CD4-positive, alpha-beta T cell (primary cell): ENCODE measurements around the gene B3GALNT2. TPM values are rescaled to one million over a fixed set of nuclear protein-coding genes. Genes with fewer than 3 reads are reported as not detected.

Experiments used
- ATAC-seq: fragments of 200-7000 bp; cut with Tn5 transposase; one replicate; pipeline ENCODE4 v1.10.0; 2022; ENCODE audit warnings: mild to moderate bottlenecking; ENCODE audit not compliant: poor library complexity
- CTCF ChIA-PET: fragments of 350-600 bp; sonication (Branson Sonifier 250); formaldehyde crosslinking; loops from one replicate; lab custom pipeline; 2021; ENCODE audit warnings: antibody characterized with exemption, inconsistent platforms; lab: Charles Lee
- POLR2A ChIA-PET: fragments of 350-600 bp; sonication (Branson Sonifier 250); formaldehyde crosslinking; loops from one replicate; lab custom pipeline; 2021; ENCODE audit warnings: antibody characterized with exemption, inconsistent platforms; lab: Charles Lee
- DNase-seq, 14 experiments: peaks; one replicate each; pipeline ENCODE4 v3.0.0-alpha.2; 2013 to 2020; ENCODE audit warnings: mixed read lengths in 2 of 14
- H3K27ac ChIP-seq, 2 donors: one replicate each; pipeline versions ENCODE4 v1.5.1 to v1.7.0; 2013; ENCODE audit warnings: low read length in 2 of 2, low read depth in 1 of 2, mild to moderate bottlenecking in 1 of 2
- H3K27me3 ChIP-seq, 2 experiments: 1 replicate in 1 of 2; 2 replicates in 1 of 2; pipeline versions ENCODE4 v1.6.1 to v1.7.0; 2013; ENCODE audit warnings: low read length in 2 of 2, control low read depth in 1 of 2, mild to moderate bottlenecking in 1 of 2, moderate library complexity in 1 of 2; ENCODE audit not compliant: insufficient read depth in 2 of 2, control insufficient read depth in 1 of 2
- H3K36me3 ChIP-seq: one replicate; pipeline ENCODE4 v1.6.1; 2013; ENCODE audit warnings: low read length, control low read depth; ENCODE audit not compliant: insufficient read depth
- H3K4me1 ChIP-seq: one replicate; pipeline ENCODE4 v1.6.1; 2013; ENCODE audit warnings: low read length, control low read depth; ENCODE audit not compliant: insufficient read depth
- H3K4me3 ChIP-seq: one replicate; pipeline ENCODE4 v1.5.1; 2013; ENCODE audit warnings: mild to moderate bottlenecking, low read length, moderate library complexity
- H3K9me3 ChIP-seq, 2 experiments: 1 replicate in 1 of 2; 2 replicates in 1 of 2; pipeline versions ENCODE4 v1.6.1 to v1.7.0; 2013; ENCODE audit warnings: low read length in 2 of 2, mild to moderate bottlenecking in 2 of 2, control low read depth in 1 of 2, moderate library complexity in 1 of 2; ENCODE audit not compliant: control insufficient read depth in 1 of 2, insufficient read depth in 1 of 2
- H3K27ac Mint-ChIP-seq: one replicate; pipeline ENCODE4 v1.8.0; 2020; ENCODE audit warnings: mixed read lengths
- H3K27me3 Mint-ChIP-seq: one replicate; pipeline ENCODE4 v1.8.0; 2021; ENCODE audit warnings: mixed read lengths
- H3K36me3 Mint-ChIP-seq: one replicate; pipeline ENCODE4 v1.8.0; 2021; ENCODE audit warnings: low read depth, mixed read lengths
- H3K4me1 Mint-ChIP-seq: one replicate; pipeline ENCODE4 v1.8.0; 2021; ENCODE audit warnings: low read depth, mixed read lengths
- H3K4me3 Mint-ChIP-seq: one replicate; pipeline ENCODE4 v1.8.0; 2020; ENCODE audit warnings: mild to moderate bottlenecking, mixed read lengths
- H3K9me3 Mint-ChIP-seq: one replicate; pipeline ENCODE4 v1.8.0; 2020; ENCODE audit warnings: mixed read lengths
- intact Hi-C, 2 experiments: fragments of 100-400 bp; cut with DNase I in 1 of 2; cut with micrococcal nuclease in 1 of 2; formaldehyde crosslinking; loops; one replicate each; pipeline versions ENCODE4 v1.15.1 to v1.9.0; 2023 to 2025; cut with DNase I, micrococcal nuclease
- total RNA-seq, 174 experiments: library from RNA in 2 of 174; stranded (reverse) in 2 of 174; gene quantifications; one replicate each; pipeline ENCODE4 v1.2.3 and lab custom pipeline; 2021 to 2026
- TF ChIP-seq, protein P1 (sequence below): fragments of 200-600 bp; IDR thresholded peaks from one replicate; pipeline ENCODE4 v1.8.0; 2022; ENCODE audit warnings: antibody characterized with exemption, mild to moderate bottlenecking

B3GALNT2 gene
- total RNA-seq, 2 experiments from 2014 or later: 4.0 to 5.4 TPM

GRCh38 chr1:235425357-235425756 lies 78.9 kb downstream of the B3GALNT2 start:
- DNase-seq (no peak), ATAC-seq (no peak)
- ChIA-PET CTCF (no interaction called here), POLR2A (no interaction called here)
- Histone ChIP-seq H3K36me3 (peaks cover 8% of the 10 kb centered on the region), H3K9me3 (no peaks in the 10 kb centered on the region), H3K4me1 (peaks cover 12% of the 10 kb centered on the region), H3K4me3 (no peak overlapping the region), H3K27me3 (no peaks in the 10 kb centered on the region), H3K27ac (no peak overlapping the region)
- Mint-ChIP-seq H3K4me3 (no peak overlapping the region), H3K9me3 (no peaks in the 10 kb centered on the region), H3K36me3 (peaks cover 15% of the 10 kb centered on the region), H3K4me1 (peaks cover 28% of the 10 kb centered on the region), H3K27me3 (no peaks in the 10 kb centered on the region), H3K27ac (no peak overlapping the region)
- intact Hi-C loops: no loop called here
- TF ChIP-seq, protein P1, sequence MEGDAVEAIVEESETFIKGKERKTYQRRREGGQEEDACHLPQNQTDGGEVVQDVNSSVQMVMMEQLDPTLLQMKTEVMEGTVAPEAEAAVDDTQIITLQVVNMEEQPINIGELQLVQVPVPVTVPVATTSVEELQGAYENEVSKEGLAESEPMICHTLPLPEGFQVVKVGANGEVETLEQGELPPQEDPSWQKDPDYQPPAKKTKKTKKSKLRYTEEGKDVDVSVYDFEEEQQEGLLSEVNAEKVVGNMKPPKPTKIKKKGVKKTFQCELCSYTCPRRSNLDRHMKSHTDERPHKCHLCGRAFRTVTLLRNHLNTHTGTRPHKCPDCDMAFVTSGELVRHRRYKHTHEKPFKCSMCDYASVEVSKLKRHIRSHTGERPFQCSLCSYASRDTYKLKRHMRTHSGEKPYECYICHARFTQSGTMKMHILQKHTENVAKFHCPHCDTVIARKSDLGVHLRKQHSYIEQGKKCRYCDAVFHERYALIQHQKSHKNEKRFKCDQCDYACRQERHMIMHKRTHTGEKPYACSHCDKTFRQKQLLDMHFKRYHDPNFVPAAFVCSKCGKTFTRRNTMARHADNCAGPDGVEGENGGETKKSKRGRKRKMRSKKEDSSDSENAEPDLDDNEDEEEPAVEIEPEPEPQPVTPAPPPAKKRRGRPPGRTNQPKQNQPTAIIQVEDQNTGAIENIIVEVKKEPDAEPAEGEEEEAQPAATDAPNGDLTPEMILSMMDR: no peak

DNA sequence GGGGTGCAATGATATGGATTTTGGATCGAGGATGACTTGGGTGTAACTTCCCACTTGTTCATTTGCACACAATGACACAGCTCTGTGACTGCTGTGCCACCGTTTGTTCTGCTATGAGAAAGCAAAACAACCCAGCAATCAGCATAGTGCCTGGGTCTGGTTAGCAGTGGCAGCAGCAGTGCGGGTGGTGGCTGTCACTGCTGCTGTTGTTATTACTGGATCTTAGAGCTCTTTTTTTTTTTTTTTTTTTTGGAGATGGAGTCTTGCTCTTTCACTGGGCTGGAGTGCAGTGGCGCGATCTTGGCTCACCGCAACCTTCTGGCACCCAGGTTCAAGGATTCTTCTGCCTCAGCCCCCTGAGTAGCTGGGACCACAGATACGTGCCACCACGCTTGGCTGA lies 80.2 kb downstream of the B3GALNT2 start:
- no peak overlapping the region for H3K4me3 ChIP-seq
- H3K4me1 Mint-ChIP-seq: peaks cover 28% of the 10 kb centered on the region
- H3K9me3 Mint-ChIP-seq: no peaks in the 10 kb centered on the region
- H3K4me3 Mint-ChIP-seq: no peak overlapping the region
- no peak overlapping the region for H3K27ac Mint-ChIP-seq
- POLR2A ChIA-PET: no interaction called here
- H3K4me1 ChIP-seq: peaks cover 12% of the 10 kb centered on the region
- H3K27me3 Mint-ChIP-seq: no peaks in the 10 kb centered on the region
- peaks cover 11% of the 10 kb centered on the region for H3K36me3 Mint-ChIP-seq
- H3K9me3 ChIP-seq: no peaks in the 10 kb centered on the region
- H3K27ac ChIP-seq: no peak overlapping the region
- no peaks in the 10 kb centered on the region for H3K27me3 ChIP-seq
- TF ChIP-seq, protein P1: no peak
- no peak for DNase-seq
- peaks cover 13% of the 10 kb centered on the region for H3K36me3 ChIP-seq
- CTCF ChIA-PET: no interaction called here
- intact Hi-C loops: no loop called here
- ATAC-seq: no peak

GRCh38 chr1:235423214-235423652 lies 81.0 kb downstream of the B3GALNT2 start:
- TF ChIP-seq, protein P1: no peak
- intact Hi-C loops: no loop called here
- H3K4me3 ChIP-seq: no peak overlapping the region
- H3K27ac ChIP-seq: no peak overlapping the region
- peak; percentile 63 for ATAC-seq
- H3K27me3 Mint-ChIP-seq: no peaks in the 10 kb centered on the region
- peaks cover 28% of the 10 kb centered on the region for H3K4me1 Mint-ChIP-seq
- H3K9me3 Mint-ChIP-seq: no peaks in the 10 kb centered on the region
- CTCF ChIA-PET: interaction anchor here (0.6 to 1.0 kb wide), 2 partner anchors 81 to 227 kb away, joined by 3 to 4 read pairs; partner anchors contain the start of gene B3GALNT2
- peaks cover 13% of the 10 kb centered on the region for H3K36me3 ChIP-seq
- no peak overlapping the region for H3K4me3 Mint-ChIP-seq
- DNase-seq: peak in 6 of 14 experiments; percentile 2 to 33 (median 18)
- H3K27ac Mint-ChIP-seq: no peak overlapping the region
- peaks cover 11% of the 10 kb centered on the region for H3K36me3 Mint-ChIP-seq
- H3K4me1 ChIP-seq: peaks cover 12% of the 10 kb centered on the region
- POLR2A ChIA-PET: no interaction called here
- no peaks in the 10 kb centered on the region for H3K9me3 ChIP-seq
- no peaks in the 10 kb centered on the region for H3K27me3 ChIP-seq
